Measurements from ENCODE around the gene FXYD1. TPM values are rescaled to one million over a fixed set of nuclear protein-coding genes. Genes with fewer than 3 reads are reported as not detected.
"Not testable (repeated sequence)": the region's sequence is repeated elsewhere in the genome, so short reads cannot be mapped to it uniquely, and the experiment has no call there.

Gene FXYD1
- total and polyA plus RNA-seq, 2 donors: 3.2 to 17.1 TPM

- no peak overlapping the region for H3K27ac ChIP-seq (ENCODE audit: low read depth in 1 of 2, low read length in 1 of 2)
- no peak for DNase-seq (ENCODE audit: low read depth in 6 of 9, low spot score in 9 of 9)
- H3K4me3 ChIP-seq (ENCODE audit: low read length in 2 of 2): no peak overlapping the region
- 95% methylated on average over 29 of the region's 29 CpGs for WGBS
- H3K9me3 ChIP-seq (ENCODE audit: control insufficient read depth in 2 of 2, insufficient read depth in 1 of 2, low read length in 1 of 2): no peaks in the 10 kb centered on the region
- no peaks in the 10 kb centered on the region for H3K36me3 ChIP-seq (ENCODE audit: control insufficient read depth in 2 of 2, insufficient read depth in 2 of 2, low read length in 1 of 2)
- no peaks in the 10 kb centered on the region for H3K27me3 ChIP-seq (ENCODE audit: control insufficient read depth in 2 of 2, insufficient read depth in 1 of 2, low read length in 1 of 2)
- no peaks in the 10 kb centered on the region for H3K4me1 ChIP-seq (ENCODE audit: control insufficient read depth in 2 of 2, insufficient read depth in 2 of 2, low read length in 2 of 2)
These were observed 40.1 kb upstream of the FXYD1 start for GRCh38 chr19:35098413-35099049.

GRCh38 chr19:35099155-35099896, 39.3 kb upstream of the FXYD1 start:
- Histone ChIP-seq H3K27ac (ENCODE audit: low read depth in 1 of 2, low read length in 1 of 2) (no peak overlapping the region), H3K36me3 (ENCODE audit: control insufficient read depth in 2 of 2, insufficient read depth in 2 of 2, low read length in 1 of 2) (no peaks in the 10 kb centered on the region), H3K27me3 (ENCODE audit: control insufficient read depth in 2 of 2, insufficient read depth in 1 of 2, low read length in 1 of 2) (no peaks in the 10 kb centered on the region), H3K4me3 (ENCODE audit: low read length in 2 of 2) (no peak overlapping the region), H3K4me1 (ENCODE audit: control insufficient read depth in 2 of 2, insufficient read depth in 2 of 2, low read length in 2 of 2) (no peaks in the 10 kb centered on the region), H3K9me3 (ENCODE audit: control insufficient read depth in 2 of 2, insufficient read depth in 1 of 2, low read length in 1 of 2) (no peaks in the 10 kb centered on the region)
- DNase-seq (ENCODE audit: low read depth in 6 of 9, low spot score in 9 of 9): no peak
- whole genome bisulfite sequencing: 94% methylated on average over 21 of the region's 21 CpGs

- H3K36me3 ChIP-seq (ENCODE audit: control insufficient read depth in 2 of 2, insufficient read depth in 2 of 2, low read length in 1 of 2): no peaks in the 10 kb centered on the region
- no peak overlapping the region for H3K27ac ChIP-seq (ENCODE audit: low read depth in 1 of 2, low read length in 1 of 2)
- no peak overlapping the region for H3K4me3 ChIP-seq (ENCODE audit: low read length in 2 of 2)
- WGBS: 96% methylated on average over 13 of the region's 13 CpGs
- H3K27me3 ChIP-seq (ENCODE audit: control insufficient read depth in 2 of 2, insufficient read depth in 1 of 2, low read length in 1 of 2): no peaks in the 10 kb centered on the region
- no peak for DNase-seq (ENCODE audit: low read depth in 6 of 9, low spot score in 9 of 9)
- no peaks in the 10 kb centered on the region for H3K4me1 ChIP-seq (ENCODE audit: control insufficient read depth in 2 of 2, insufficient read depth in 2 of 2, low read length in 2 of 2)
- H3K9me3 ChIP-seq (ENCODE audit: control insufficient read depth in 2 of 2, insufficient read depth in 1 of 2, low read length in 1 of 2): no peaks in the 10 kb centered on the region
These were observed 38.7 kb upstream of the FXYD1 start for GRCh38 chr19:35099897-35100275.

GRCh38 chr19:35100588-35101533, 37.8 kb upstream of the FXYD1 start:
- no peaks in the 10 kb centered on the region for H3K36me3 ChIP-seq (ENCODE audit: control insufficient read depth in 2 of 2, insufficient read depth in 2 of 2, low read length in 1 of 2)
- H3K9me3 ChIP-seq (ENCODE audit: control insufficient read depth in 2 of 2, insufficient read depth in 1 of 2, low read length in 1 of 2): peaks cover 0 to 3% of the 10 kb centered on the region in 2 donors
- H3K27ac ChIP-seq (ENCODE audit: low read depth in 1 of 2, low read length in 1 of 2): no peak overlapping the region
- H3K27me3 ChIP-seq (ENCODE audit: control insufficient read depth in 2 of 2, insufficient read depth in 1 of 2, low read length in 1 of 2): no peaks in the 10 kb centered on the region
- no peaks in the 10 kb centered on the region for H3K4me1 ChIP-seq (ENCODE audit: control insufficient read depth in 2 of 2, insufficient read depth in 2 of 2, low read length in 2 of 2)
- 93% methylated on average over 16 of the region's 16 CpGs for WGBS
- DNase-seq (ENCODE audit: low read depth in 6 of 9, low spot score in 9 of 9): no peak
- H3K4me3 ChIP-seq (ENCODE audit: low read length in 2 of 2): no peak overlapping the region

- not testable (repeated sequence) for H3K36me3 ChIP-seq (ENCODE audit: control insufficient read depth in 2 of 2, insufficient read depth in 2 of 2, low read length in 1 of 2); H3K4me3 ChIP-seq (ENCODE audit: low read length in 2 of 2); DNase-seq (ENCODE audit: low read depth in 6 of 9, low spot score in 9 of 9); H3K4me1 ChIP-seq (ENCODE audit: control insufficient read depth in 2 of 2, insufficient read depth in 2 of 2, low read length in 2 of 2); H3K27ac ChIP-seq (ENCODE audit: low read depth in 1 of 2, low read length in 1 of 2); H3K27me3 ChIP-seq (ENCODE audit: control insufficient read depth in 2 of 2, insufficient read depth in 1 of 2, low read length in 1 of 2)
- WGBS: 97% methylated on average over 10 of the region's 10 CpGs
- peaks cover 0 to 12% of the 10 kb centered on the region in 2 donors for H3K9me3 ChIP-seq (ENCODE audit: control insufficient read depth in 2 of 2, insufficient read depth in 1 of 2, low read length in 1 of 2)
These were observed 36.7 kb upstream of the FXYD1 start for GRCh38 chr19:35101949-35102348.

- not testable (repeated sequence) for H3K27me3 ChIP-seq (ENCODE audit: control insufficient read depth in 2 of 2, insufficient read depth in 1 of 2, low read length in 1 of 2); H3K27ac ChIP-seq (ENCODE audit: low read depth in 1 of 2, low read length in 1 of 2); DNase-seq (ENCODE audit: low read depth in 6 of 9, low spot score in 9 of 9); H3K4me1 ChIP-seq (ENCODE audit: control insufficient read depth in 2 of 2, insufficient read depth in 2 of 2, low read length in 2 of 2); H3K4me3 ChIP-seq (ENCODE audit: low read length in 2 of 2); H3K36me3 ChIP-seq (ENCODE audit: control insufficient read depth in 2 of 2, insufficient read depth in 2 of 2, low read length in 1 of 2)
- H3K9me3 ChIP-seq (ENCODE audit: control insufficient read depth in 2 of 2, insufficient read depth in 1 of 2, low read length in 1 of 2): peaks cover 0 to 12% of the 10 kb centered on the region in 2 donors
- WGBS: 82% methylated on average over 10 of the region's 10 CpGs
These were observed 35.0 kb upstream of the FXYD1 start for GRCh38 chr19:35103614-35104013.

- WGBS: 96% methylated on average over 11 of the region's 11 CpGs
- no peak overlapping the region for H3K4me3 ChIP-seq (ENCODE audit: low read length in 2 of 2)
- no peaks in the 10 kb centered on the region for H3K36me3 ChIP-seq (ENCODE audit: control insufficient read depth in 2 of 2, insufficient read depth in 2 of 2, low read length in 1 of 2)
- H3K9me3 ChIP-seq (ENCODE audit: control insufficient read depth in 2 of 2, insufficient read depth in 1 of 2, low read length in 1 of 2): peaks cover 0 to 12% of the 10 kb centered on the region in 2 donors
- no peaks in the 10 kb centered on the region for H3K27me3 ChIP-seq (ENCODE audit: control insufficient read depth in 2 of 2, insufficient read depth in 1 of 2, low read length in 1 of 2)
- no peak for DNase-seq (ENCODE audit: low read depth in 6 of 9, low spot score in 9 of 9)
- H3K27ac ChIP-seq (ENCODE audit: low read depth in 1 of 2, low read length in 1 of 2): no peak overlapping the region
- no peaks in the 10 kb centered on the region for H3K4me1 ChIP-seq (ENCODE audit: control insufficient read depth in 2 of 2, insufficient read depth in 2 of 2, low read length in 2 of 2)
These were observed 34.3 kb upstream of the FXYD1 start for GRCh38 chr19:35104361-35104760.

- no peak for DNase-seq (ENCODE audit: low read depth in 6 of 9, low spot score in 9 of 9)
- H3K4me3 ChIP-seq (ENCODE audit: low read length in 2 of 2): no peak overlapping the region
- no peaks in the 10 kb centered on the region for H3K36me3 ChIP-seq (ENCODE audit: control insufficient read depth in 2 of 2, insufficient read depth in 2 of 2, low read length in 1 of 2)
- H3K9me3 ChIP-seq (ENCODE audit: control insufficient read depth in 2 of 2, insufficient read depth in 1 of 2, low read length in 1 of 2): peaks cover 0 to 12% of the 10 kb centered on the region in 2 donors
- 98% methylated on average over 6 of the region's 6 CpGs for WGBS
- H3K27ac ChIP-seq (ENCODE audit: low read depth in 1 of 2, low read length in 1 of 2): no peak overlapping the region
- H3K4me1 ChIP-seq (ENCODE audit: control insufficient read depth in 2 of 2, insufficient read depth in 2 of 2, low read length in 2 of 2): no peaks in the 10 kb centered on the region
- H3K27me3 ChIP-seq (ENCODE audit: control insufficient read depth in 2 of 2, insufficient read depth in 1 of 2, low read length in 1 of 2): peaks cover 0 to 3% of the 10 kb centered on the region in 2 donors
These were observed 33.6 kb upstream of the FXYD1 start for GRCh38 chr19:35105047-35105410.
